Dermis microvascular lymphatic vessel endothelial cell (primary cell): Measurements from ENCODE around the gene AP1G1. TPM values are rescaled to one million over a fixed set of nuclear protein-coding genes. Genes with fewer than 3 reads are reported as not detected.
"Not testable (repeated sequence)": the region's sequence is repeated elsewhere in the genome, so short reads cannot be mapped to it uniquely, and the experiment has no call there.

Experiments
- DNase-seq, 2 donors: peaks; one replicate each; pipeline versions ENCODE4 v3.0.0 to v3.0.0-alpha.2; 2010; ENCODE audit warnings: low read depth in 2 of 2
- total RNA-seq: library from RNA; depleted of rRNA; stranded (reverse); fragments of >200 nt; gene quantifications from 2 replicates; pipeline ENCODE4 v1.2.1, GENCODE V29; 2014

Gene AP1G1
- total RNA-seq, 1 donor from 2014 or later, result 45.1 TPM

GRCh38 chr16:71810155-71810530 lies 1.5 kb upstream of the AP1G1 start:
- not testable (repeated sequence) for DNase-seq

GRCh38 chr16:71807905-71808592 lies 585 bp downstream of the AP1G1 start:
- peak in 1 of 2 donors; percentile 54 for DNase-seq

- DNase-seq, result no peak
Observed at GRCh38 chr16:71803305-71803690, 5.3 kb downstream of the AP1G1 start.

- no peak for DNase-seq
Observed at GRCh38 chr16:71796501-71797097, 12.0 kb downstream of the AP1G1 start.

- no peak for DNase-seq
Observed at GRCh38 chr16:71794943-71795342, 13.7 kb downstream of the AP1G1 start.

- DNase-seq, result no peak
Observed at GRCh38 chr16:71794018-71794417, 14.6 kb downstream of the AP1G1 start.

GRCh38 chr16:71792176-71792575 lies 16.5 kb downstream of the AP1G1 start:
- DNase-seq, result no peak

- DNase-seq, result not testable (repeated sequence)
Observed at GRCh38 chr16:71790329-71790728, 18.3 kb downstream of the AP1G1 start.

- no peak for DNase-seq
Observed at GRCh38 chr16:71789136-71789535, 19.5 kb downstream of the AP1G1 start.

- DNase-seq, result no peak
Observed at GRCh38 chr16:71788578-71788977, 20.1 kb downstream of the AP1G1 start.

- DNase-seq, result not testable (repeated sequence)
Observed at GRCh38 chr16:71785143-71785542, 23.5 kb downstream of the AP1G1 start.

GRCh38 chr16:71784093-71784492 lies 24.5 kb downstream of the AP1G1 start:
- no peak for DNase-seq

GRCh38 chr16:71781741-71782140 lies 26.9 kb downstream of the AP1G1 start:
- DNase-seq, result no peak

- no peak for DNase-seq
Observed at GRCh38 chr16:71780521-71781089, 28.0 kb downstream of the AP1G1 start.

- DNase-seq, result no peak
Observed at GRCh38 chr16:71778780-71779179, 29.9 kb downstream of the AP1G1 start.

- no peak for DNase-seq
Observed at GRCh38 chr16:71777329-71777728, 31.3 kb downstream of the AP1G1 start.

- DNase-seq, result no peak
Observed at GRCh38 chr16:71775949-71776348, 32.7 kb downstream of the AP1G1 start.

- DNase-seq, result no peak
Observed at GRCh38 chr16:71771571-71771970, 37.1 kb downstream of the AP1G1 start.

GRCh38 chr16:71769222-71769621 lies 39.4 kb downstream of the AP1G1 start:
- no peak for DNase-seq

GRCh38 chr16:71767060-71767900 lies 41.4 kb downstream of the AP1G1 start:
- DNase-seq, result no peak

- DNase-seq, result peak in 1 of 2 donors; percentile 8
Observed at GRCh38 chr16:71762186-71762585, 46.4 kb downstream of the AP1G1 start.

- DNase-seq, result no peak
Observed at GRCh38 chr16:71761097-71761496, 47.5 kb downstream of the AP1G1 start.
